Natural killer cell (primary cell): ENCODE results near the gene IRF2BPL. TPM values are rescaled to one million over a fixed set of nuclear protein-coding genes. Genes with fewer than 3 reads are reported as not detected.
A peak's percentile ranks its signal among the peaks of the same experiment; 100 is the strongest.

Experiments used
- ATAC-seq, 3 donors: fragments of 150-1000 bp in 2 of 3; fragments of 200-7000 bp in 1 of 3; cut with Tn5 transposase; 1 replicate in 1 of 3; 2 replicates in 2 of 3; pipeline ENCODE4 v1.10.0; 2021; ENCODE audit warnings: mild to moderate bottlenecking in 2 of 3, moderate library complexity in 2 of 3
- DNase-seq, 2 donors: peaks; one replicate each; pipeline versions ENCODE4 v3.0.0 to v3.0.0-alpha.2; 2013 to 2021; ENCODE audit warnings: mixed read lengths in 1 of 2
- H3K27ac ChIP-seq: one replicate; pipeline ENCODE4 v1.5.1; 2013; ENCODE audit warnings: mild to moderate bottlenecking, low read length
- H3K27me3 ChIP-seq: one replicate; pipeline ENCODE4 v1.6.1; 2013; ENCODE audit warnings: low read length; ENCODE audit not compliant: control insufficient read depth, insufficient read depth
- H3K36me3 ChIP-seq: one replicate; pipeline ENCODE4 v1.6.1; 2013; ENCODE audit warnings: low read length; ENCODE audit not compliant: control insufficient read depth, insufficient read depth
- H3K4me1 ChIP-seq: one replicate; pipeline ENCODE4 v1.6.1; 2013; ENCODE audit warnings: low read length; ENCODE audit not compliant: control insufficient read depth, insufficient read depth
- H3K4me3 ChIP-seq: one replicate; pipeline ENCODE4 v1.5.1; 2013; ENCODE audit warnings: low read length
- H3K9me3 ChIP-seq: one replicate; pipeline ENCODE4 v1.6.1; 2013; ENCODE audit warnings: low read length; ENCODE audit not compliant: control insufficient read depth, insufficient read depth
- H3K27ac Mint-ChIP-seq, 2 donors: one replicate each; pipeline ENCODE4 v1.8.0; 2022; ENCODE audit warnings: mild to moderate bottlenecking in 2 of 2, mixed read lengths in 2 of 2, moderate library complexity in 1 of 2
- H3K27me3 Mint-ChIP-seq, 2 donors: one replicate each; pipeline ENCODE4 v1.8.0; 2022; ENCODE audit warnings: low read depth in 2 of 2, mixed read lengths in 2 of 2
- H3K36me3 Mint-ChIP-seq: one replicate; pipeline ENCODE4 v1.8.0; 2022; ENCODE audit warnings: mixed read lengths
- H3K4me1 Mint-ChIP-seq, 2 donors: one replicate each; pipeline ENCODE4 v1.8.0; 2022; ENCODE audit warnings: mixed read lengths in 2 of 2
- H3K4me3 Mint-ChIP-seq: one replicate; pipeline ENCODE4 v1.8.0; 2022; ENCODE audit warnings: mild to moderate bottlenecking, moderate library complexity, mixed read lengths
- H3K9me3 Mint-ChIP-seq, 2 donors: one replicate each; pipeline ENCODE4 v1.8.0; 2022; ENCODE audit warnings: mixed read lengths in 2 of 2
- WGBS: methylation state at CpG from one replicate; pipeline ENCODE4 v1.1.7; 2013; ENCODE audit warnings: missing lambda C conversion rate; ENCODE audit not compliant: insufficient coverage; 5-methylcytosine and 5-hydroxymethylcytosine counted together
- intact Hi-C: fragments of 100-400 bp; cut with micrococcal nuclease; formaldehyde crosslinking; loops from one replicate; pipeline ENCODE4 v1.14.2; 2022
- total RNA-seq, 4 donors: library from RNA; stranded (reverse); fragments of 120-200 nt in 1 of 4; gene quantifications; one replicate each; pipeline versions ENCODE4 v1.2.3 to v1.2.4, GENCODE V29; 2013 to 2022
- TF ChIP-seq, protein P1 (sequence below): fragments of 200-600 bp; IDR thresholded peaks from one replicate; pipeline ENCODE4 v1.8.0; 2022; ENCODE audit warnings: antibody characterized with exemption

IRF2BPL gene
- total RNA-seq, 3 donors from 2014 or later (not counting 1 experiment from before 2014, with no cell fraction given), result 39.3 to 46.5 (median 46.3) TPM

DNA sequence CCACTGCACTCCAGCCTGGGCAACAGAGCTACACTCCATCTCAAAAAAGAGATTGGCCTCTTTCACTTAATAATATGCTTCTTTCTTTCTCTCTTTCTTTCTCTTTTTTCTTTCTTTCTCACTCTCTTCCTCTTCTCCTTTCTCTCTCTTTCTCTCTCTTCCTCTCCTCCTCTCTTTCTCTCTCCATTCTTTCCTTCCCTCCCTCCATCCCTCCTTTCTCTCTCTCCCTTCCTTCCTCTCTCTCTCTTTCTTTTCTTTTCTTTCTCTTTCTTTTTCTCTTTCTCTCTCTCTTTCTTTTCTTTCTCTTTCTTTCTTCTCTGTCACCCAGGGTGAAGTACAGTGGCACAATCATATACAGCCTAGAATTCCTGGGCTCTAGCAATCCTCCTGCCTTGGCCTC lies 38.4 kb downstream of the IRF2BPL start:
- no peak overlapping the region for H3K27ac Mint-ChIP-seq
- peaks cover 25% of the 10 kb centered on the region for H3K4me1 ChIP-seq
- H3K9me3 ChIP-seq, result no peaks in the 10 kb centered on the region
- no peaks in the 10 kb centered on the region for H3K27me3 Mint-ChIP-seq
- no peak overlapping the region for H3K4me3 ChIP-seq
- ATAC-seq (no peak), DNase-seq (no peak)
- H3K4me1 Mint-ChIP-seq, result peaks cover 13 to 21% of the 10 kb centered on the region in 2 donors
- TF ChIP-seq, protein P1, sequence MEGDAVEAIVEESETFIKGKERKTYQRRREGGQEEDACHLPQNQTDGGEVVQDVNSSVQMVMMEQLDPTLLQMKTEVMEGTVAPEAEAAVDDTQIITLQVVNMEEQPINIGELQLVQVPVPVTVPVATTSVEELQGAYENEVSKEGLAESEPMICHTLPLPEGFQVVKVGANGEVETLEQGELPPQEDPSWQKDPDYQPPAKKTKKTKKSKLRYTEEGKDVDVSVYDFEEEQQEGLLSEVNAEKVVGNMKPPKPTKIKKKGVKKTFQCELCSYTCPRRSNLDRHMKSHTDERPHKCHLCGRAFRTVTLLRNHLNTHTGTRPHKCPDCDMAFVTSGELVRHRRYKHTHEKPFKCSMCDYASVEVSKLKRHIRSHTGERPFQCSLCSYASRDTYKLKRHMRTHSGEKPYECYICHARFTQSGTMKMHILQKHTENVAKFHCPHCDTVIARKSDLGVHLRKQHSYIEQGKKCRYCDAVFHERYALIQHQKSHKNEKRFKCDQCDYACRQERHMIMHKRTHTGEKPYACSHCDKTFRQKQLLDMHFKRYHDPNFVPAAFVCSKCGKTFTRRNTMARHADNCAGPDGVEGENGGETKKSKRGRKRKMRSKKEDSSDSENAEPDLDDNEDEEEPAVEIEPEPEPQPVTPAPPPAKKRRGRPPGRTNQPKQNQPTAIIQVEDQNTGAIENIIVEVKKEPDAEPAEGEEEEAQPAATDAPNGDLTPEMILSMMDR, result no peak
- no peak overlapping the region for H3K27ac ChIP-seq
- H3K4me3 Mint-ChIP-seq, result no peak overlapping the region
- no peaks in the 10 kb centered on the region for H3K36me3 ChIP-seq
- H3K9me3 Mint-ChIP-seq, result no peaks in the 10 kb centered on the region
- intact Hi-C loops, result no loop called here
- H3K36me3 Mint-ChIP-seq, result no peaks in the 10 kb centered on the region
- H3K27me3 ChIP-seq, result no peaks in the 10 kb centered on the region

DNA sequence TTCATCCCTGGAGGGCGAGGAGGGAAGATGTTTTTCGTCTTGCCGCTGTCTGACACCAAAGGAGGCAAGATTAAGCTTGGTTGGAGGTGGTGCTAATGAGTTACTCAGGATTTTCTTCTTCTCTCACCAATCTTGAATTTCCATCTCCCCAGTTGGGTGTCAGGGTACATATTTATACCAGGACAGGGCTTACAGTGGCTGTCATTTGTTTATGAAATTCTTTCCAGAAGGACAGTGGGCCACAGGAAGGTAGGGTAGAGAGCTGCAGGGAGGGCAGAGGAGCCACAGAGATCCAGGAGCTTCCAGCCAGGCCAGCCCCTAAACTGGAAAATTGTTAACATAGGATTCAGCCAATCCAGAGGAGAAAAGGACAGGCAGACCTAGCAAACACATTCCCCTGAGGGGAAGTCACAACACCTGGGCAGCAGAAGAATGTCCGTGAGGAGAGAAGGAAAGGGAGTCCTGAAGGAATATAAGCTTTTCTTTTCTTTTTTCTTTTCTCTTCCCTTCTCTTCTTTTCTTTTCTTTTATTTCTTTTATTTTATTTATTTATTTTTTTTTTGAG lies 40.5 kb downstream of the IRF2BPL start:
- Mint-ChIP-seq H3K27me3 (no peaks in the 10 kb centered on the region), H3K27ac (no peak overlapping the region)

DNA sequence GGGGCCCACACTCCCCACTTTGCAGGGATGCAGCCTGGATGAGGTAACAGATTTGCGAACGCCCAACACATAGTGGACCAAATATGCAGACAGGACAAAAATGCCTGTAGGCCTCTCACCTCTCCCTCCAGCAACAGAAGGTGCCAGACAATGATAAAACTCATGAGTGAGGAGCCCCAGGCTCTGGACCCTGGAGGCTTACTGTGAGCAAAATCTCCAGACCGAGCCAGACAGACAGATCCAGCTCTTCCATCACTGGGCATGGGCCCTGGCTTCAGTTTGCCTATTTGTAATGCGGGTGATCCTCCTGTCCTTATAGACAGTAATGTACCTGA lies 42.3 kb downstream of the IRF2BPL start:
- no peak overlapping the region for H3K4me3 ChIP-seq
- DNase-seq, result no peak
- no peaks in the 10 kb centered on the region for H3K9me3 ChIP-seq
- no peaks in the 10 kb centered on the region for H3K27me3 ChIP-seq
- intact Hi-C loops, result no loop called here
- Mint-ChIP-seq H3K4me3 (no peak overlapping the region), H3K27ac (peak overlapping the region; percentile 37 to 68), H3K9me3 (no peaks in the 10 kb centered on the region), H3K4me1 (peaks cover 21 to 25% of the 10 kb centered on the region in 2 donors), H3K36me3 (no peaks in the 10 kb centered on the region), H3K27me3 (no peaks in the 10 kb centered on the region)
- peak in 1 of 3 donors; percentile 38 for ATAC-seq
- TF ChIP-seq, protein P1, result no peak
- peaks cover 34% of the 10 kb centered on the region for H3K4me1 ChIP-seq
- 90% methylated on average over 4 of the region's 4 CpGs for WGBS
- no peaks in the 10 kb centered on the region for H3K36me3 ChIP-seq
- no peak overlapping the region for H3K27ac ChIP-seq

More for the DNA sequence above, 40.5 kb downstream of the IRF2BPL start:
- no peak for ATAC-seq
- H3K4me1 Mint-ChIP-seq, result peaks cover 21 to 25% of the 10 kb centered on the region in 2 donors
- Histone ChIP-seq H3K27me3 (no peaks in the 10 kb centered on the region), H3K4me3 (no peak overlapping the region), H3K4me1 (peaks cover 34% of the 10 kb centered on the region), H3K27ac (no peak overlapping the region), H3K9me3 (no peaks in the 10 kb centered on the region), H3K36me3 (no peaks in the 10 kb centered on the region)
- DNase-seq, result no peak
- H3K9me3 Mint-ChIP-seq, result no peaks in the 10 kb centered on the region
- intact Hi-C loops, result no loop called here
- TF ChIP-seq, protein P1, result no peak
- no peaks in the 10 kb centered on the region for H3K36me3 Mint-ChIP-seq
- no peak overlapping the region for H3K4me3 Mint-ChIP-seq
- WGBS, result 100% methylated on average over 1 of the region's 4 CpGs

DNA sequence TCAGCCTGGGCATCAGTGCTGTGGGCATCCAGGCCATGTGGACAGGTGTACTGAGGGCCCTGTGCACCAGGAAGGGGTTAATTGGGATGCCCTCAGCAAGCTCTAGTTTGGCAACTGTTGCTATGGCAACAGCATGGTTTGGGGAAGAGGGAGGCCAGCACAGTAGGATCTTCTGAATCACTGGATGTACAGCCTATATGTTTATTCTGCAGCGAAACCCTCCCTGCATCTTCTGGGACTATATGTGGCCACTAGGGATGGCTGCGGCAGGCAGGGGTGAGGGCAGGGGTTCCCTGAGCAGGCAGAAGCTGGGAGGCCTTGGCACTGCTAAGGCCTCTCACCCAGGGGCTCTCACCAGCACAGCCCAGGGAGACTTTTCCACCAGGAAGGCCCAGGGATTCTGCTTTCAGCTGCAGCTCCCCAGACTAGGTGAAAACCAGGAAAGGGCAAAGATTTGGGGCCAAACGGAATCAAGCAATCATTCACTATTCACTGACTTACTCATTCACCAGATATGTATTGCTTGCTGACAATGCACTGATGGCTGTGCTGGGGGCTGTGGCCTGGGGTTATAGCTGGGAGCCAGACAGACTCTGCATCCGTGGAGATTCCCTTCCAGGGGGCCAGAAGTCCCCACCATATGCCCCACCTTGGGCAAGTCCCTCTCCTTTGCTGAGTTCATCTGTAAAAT lies 42.8 kb downstream of the IRF2BPL start:
- TF ChIP-seq, protein P1, result no peak
- H3K4me1 Mint-ChIP-seq, result peaks cover 21 to 25% of the 10 kb centered on the region in 2 donors
- H3K9me3 Mint-ChIP-seq, result no peaks in the 10 kb centered on the region
- H3K36me3 ChIP-seq, result no peaks in the 10 kb centered on the region
- intact Hi-C loops, result no loop called here
- peaks cover 34% of the 10 kb centered on the region for H3K4me1 ChIP-seq
- no peaks in the 10 kb centered on the region for H3K27me3 ChIP-seq
- no peaks in the 10 kb centered on the region for H3K36me3 Mint-ChIP-seq
- H3K4me3 Mint-ChIP-seq, result no peak overlapping the region
- H3K9me3 ChIP-seq, result no peaks in the 10 kb centered on the region
- peak overlapping the region in 1 of 2 donors; percentile 68 for H3K27ac Mint-ChIP-seq
- WGBS, result 86% methylated on average over 4 of the region's 4 CpGs
- no peaks in the 10 kb centered on the region for H3K27me3 Mint-ChIP-seq
- ATAC-seq (no peak), DNase-seq (no peak)
- no peak overlapping the region for H3K4me3 ChIP-seq
- no peak overlapping the region for H3K27ac ChIP-seq
